HG02885 (cell line): ENCODE data around the gene GNA14.
"Not testable (repeated sequence)": the region's sequence is repeated elsewhere in the genome, so short reads cannot be mapped to it uniquely, and the experiment has no call there.

Source experiments
- ATAC-seq: cut with Tn5 transposase; IDR thresholded peaks from one replicate; pipeline ENCODE4 v1.9.1; 2021; ENCODE audit warnings: mild to moderate bottlenecking; ENCODE audit not compliant: unreplicated experiment, poor library complexity

The GNA14 gene

GRCh38 chr9:77647267-77648233, 572 bp downstream of the GNA14 start:
- ATAC-seq, result no peak

DNA sequence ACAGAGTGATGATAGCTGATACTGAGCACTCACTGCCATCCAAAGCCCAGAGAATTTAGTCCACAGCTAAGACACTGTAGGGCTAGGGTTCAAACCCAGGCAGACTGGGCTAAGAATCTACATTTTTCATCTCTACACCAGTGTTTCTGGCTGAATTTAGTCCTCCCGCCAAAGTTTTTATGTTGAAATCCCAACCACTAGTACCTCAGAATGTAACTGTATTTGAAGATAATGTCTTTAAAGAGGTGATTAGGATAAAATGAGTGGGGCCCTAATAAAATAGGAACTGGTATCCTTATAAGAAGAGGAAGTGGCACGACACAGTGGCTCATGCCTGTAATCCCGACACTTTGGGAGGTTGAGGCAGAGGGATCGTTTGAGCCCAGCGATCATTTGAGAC, 4.3 kb downstream of the GNA14 start:
- no peak for ATAC-seq

DNA sequence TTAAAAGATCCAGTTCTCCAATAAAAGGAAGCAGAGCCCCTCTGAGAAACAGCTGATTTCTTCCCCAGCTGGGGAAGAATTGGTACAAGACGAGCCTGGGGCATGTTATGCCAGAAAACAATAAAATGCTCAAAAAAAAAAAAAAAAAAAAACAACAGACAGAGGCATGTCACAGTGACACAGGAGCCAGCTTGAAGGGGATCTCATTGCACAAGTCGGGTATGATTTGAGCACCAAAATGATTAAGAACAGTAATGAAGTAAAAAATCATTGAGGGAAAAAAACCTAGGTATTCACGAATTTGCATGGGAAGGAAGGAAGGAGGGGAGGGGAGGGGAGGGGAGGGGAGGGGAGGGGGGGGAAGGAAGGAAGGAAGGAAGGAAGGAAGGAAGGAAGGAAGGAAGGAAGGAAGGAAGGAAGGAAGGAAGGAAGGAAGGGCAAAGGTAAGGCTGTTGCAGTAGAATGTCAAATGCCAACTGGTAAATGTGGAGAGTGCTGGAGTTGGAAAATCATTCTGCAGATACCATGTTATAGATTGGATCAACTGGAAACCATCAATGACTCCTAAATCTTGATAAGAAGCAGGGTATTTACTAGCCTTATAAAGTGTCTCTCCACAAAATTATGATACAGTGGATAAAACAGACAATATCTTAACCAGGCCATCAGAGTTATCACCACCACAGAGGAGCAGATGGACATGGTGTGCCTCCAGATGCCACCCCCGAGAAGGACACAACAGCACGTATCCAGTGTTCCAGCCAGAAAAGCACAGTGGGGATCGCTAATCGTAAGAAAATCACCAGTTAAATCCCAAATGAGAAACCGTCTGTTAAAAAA, 7.2 kb downstream of the GNA14 start:
- no peak for ATAC-seq

DNA sequence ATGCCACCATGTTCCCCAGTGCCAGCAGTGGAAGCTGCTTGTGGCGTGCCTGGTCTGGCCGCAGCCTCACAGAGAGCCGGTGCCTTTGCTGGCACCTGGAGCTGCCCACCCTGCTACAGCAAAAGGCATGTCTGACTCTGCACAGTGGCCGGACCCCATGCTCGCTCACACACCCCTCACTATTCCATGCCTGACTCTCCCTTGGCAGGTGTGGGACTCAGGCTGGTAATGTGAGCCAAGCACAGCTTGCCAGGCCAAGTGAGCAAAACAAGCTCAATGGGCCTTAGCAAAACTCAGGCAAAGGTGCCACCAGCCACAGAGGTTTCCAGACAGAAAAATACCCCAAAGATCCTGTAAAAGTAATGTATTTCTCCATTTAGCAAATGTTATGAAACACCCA, 15.5 kb downstream of the GNA14 start:
- no peak for ATAC-seq

GRCh38 chr9:77628864-77629263, 19.3 kb downstream of the GNA14 start:
- ATAC-seq, result not testable (repeated sequence)

DNA sequence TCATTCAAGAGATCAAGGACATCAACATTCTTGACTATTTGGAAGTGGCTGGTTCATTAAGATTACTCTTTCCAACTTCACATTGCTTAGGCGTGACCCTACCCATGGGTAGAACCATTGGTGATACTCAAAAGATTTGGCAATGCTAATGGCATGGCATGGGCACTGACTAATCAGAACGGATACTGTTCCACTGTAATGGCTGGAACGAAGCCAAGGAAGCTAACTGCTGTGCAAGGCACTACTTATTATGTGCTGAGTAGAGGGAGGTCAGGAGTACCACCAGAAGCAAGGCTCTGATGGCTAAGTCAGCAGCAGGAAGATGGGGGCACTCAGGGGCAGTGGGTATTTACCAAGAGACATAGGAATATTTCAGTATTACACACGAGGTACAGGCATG, 31.9 kb downstream of the GNA14 start:
- no peak for ATAC-seq

DNA sequence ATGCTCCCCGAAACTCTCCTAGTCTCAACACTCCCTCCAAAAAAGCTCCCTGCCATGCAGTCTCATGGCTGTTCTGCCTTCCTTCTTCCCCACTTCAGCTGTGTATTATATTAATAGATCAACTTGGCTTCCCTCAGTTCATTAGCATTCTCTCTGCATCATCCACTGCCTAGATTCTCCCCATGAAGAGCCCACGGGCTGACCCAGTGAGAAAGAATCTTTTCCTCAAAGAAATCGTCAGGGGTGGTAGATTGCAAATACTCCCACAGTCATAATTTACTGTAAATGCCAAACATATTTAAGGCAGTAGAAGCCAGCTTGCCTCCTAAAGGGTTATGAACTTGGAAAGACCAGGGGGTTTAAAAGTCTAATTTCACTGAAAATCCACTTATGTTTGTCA, 33.5 kb downstream of the GNA14 start:
- ATAC-seq, result no peak

DNA sequence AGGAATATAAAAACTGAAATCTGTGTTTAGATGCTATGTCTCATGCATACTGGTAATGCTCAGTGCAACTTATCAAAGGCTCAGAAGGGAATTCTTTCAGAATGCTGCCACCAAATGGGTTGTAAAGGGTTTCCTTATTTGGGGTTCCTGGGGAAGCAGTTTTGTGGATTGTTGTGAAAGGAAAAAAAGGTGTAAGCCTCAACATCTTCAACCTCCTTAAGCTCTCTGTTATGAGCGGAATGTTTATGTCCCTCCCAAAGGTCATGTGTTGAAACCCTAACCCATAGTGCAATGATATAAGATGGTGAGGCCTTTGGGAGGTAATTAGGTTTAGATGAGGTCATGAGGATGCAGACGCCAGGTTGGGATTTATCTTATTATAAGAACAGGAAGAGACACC, 41.6 kb downstream of the GNA14 start:
- no peak for ATAC-seq

- ATAC-seq, result no peak
Observed at GRCh38 chr9:77605449-77606220, 42.5 kb downstream of the GNA14 start.

GRCh38 chr9:77604316-77604715, 43.8 kb downstream of the GNA14 start:
- ATAC-seq, result no peak

DNA sequence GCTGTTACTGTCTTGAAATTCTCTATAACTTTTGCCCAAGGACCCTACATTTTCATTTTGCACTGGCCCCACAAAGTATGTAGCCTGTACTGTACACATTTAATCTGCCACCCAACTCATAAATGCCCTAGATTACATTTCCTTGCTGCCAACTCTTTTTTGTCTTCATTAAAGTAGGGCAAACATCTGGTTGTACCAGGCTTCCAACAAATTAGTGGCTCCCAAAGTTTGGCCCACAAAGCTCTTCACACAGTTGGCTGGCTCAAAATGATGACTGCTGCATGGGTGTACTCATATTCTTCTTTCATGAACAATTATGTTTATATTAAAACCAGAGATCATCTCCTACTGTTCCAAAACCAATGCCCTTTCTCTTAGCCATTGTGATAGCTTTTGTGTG, 45.3 kb downstream of the GNA14 start:
- ATAC-seq, result no peak

DNA sequence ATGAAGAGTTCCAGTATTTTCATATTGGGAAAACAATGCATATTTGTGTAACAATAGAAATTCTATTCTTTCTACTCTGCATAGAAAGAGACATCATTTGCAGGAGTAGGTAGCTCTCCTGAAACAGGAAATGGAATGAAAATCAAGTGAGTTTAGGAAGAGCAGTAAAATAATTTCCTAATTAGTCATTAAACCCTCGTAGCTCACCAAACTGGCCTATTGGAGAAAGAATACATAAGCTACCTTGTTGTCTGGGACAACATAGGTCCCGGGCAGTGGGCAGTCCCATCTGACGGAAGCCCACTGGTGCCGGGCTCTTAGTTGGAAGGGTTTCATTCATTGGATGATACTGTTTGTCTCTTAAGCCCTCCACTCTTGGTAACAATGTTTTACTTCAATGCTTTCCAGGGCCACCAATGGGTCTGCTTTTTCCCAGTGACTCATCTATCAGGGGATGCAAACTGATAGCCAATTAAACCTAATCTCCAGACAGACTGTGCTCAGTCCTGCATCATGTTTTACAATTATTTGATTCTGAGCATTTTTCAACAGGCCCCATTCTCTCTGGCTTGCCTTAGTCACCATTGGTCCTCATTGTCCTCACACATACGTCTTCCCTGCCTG, 46.5 kb downstream of the GNA14 start:
- ATAC-seq, result no peak

GRCh38 chr9:77600810-77601209, 47.3 kb downstream of the GNA14 start:
- ATAC-seq, result no peak

DNA sequence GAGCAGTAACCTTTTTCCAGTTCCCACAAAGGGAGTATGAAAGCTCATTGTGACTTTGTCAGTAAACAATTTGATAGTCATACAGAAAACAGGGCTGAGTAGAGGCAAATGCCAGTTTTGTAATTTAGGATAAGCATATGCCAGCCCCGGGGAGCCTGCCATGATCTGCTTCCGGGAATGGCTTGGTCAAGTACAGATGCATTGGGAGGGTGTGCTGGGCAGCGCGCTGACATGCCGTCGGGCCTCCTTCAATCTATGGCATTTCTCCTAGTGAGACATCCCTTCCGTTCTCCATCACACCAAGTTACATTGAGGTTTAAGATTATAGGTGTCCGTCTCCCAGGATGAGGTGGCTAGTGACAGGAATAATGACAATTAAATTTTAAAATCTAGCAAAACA, 48.6 kb downstream of the GNA14 start:
- ATAC-seq, result no peak

DNA sequence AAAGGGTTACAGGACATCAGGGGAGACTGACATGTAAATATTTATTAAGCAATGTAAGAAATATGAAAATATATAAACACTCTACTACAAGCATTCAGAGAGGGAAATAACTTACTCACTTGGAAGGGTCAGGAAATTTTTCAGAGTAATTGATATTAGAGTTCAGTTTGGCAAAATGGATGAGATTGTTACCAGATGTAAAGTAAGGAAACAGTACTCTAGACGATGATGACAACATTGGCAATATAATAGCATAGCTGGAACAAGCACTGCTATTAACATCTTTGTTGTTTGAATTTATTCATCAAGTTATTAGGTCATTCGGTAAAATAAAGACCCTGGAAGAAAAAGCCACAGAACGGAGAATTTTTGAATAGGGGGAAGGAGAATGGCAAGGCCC, 49.1 kb downstream of the GNA14 start:
- ATAC-seq, result no peak

DNA sequence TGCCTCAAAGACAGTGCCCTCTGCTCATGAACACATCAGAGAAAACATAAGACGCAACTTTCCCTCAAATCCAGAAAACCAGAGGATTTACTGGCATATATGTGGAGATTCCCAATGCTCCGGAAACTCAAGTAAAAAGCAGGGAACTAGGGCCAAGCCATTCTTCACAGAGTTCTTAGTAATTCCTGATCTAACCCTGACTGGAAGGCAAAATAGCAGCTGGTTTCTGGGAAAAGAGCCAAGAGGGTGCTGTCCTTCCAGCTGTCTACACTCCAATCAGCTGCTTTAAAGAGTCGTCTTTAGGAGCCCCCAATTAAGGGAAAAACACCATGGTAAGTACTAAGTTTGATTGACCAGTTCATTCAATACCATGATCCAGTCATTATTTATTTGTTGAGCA, 49.6 kb downstream of the GNA14 start:
- no peak for ATAC-seq

GRCh38 chr9:77597057-77597456, 51.1 kb downstream of the GNA14 start:
- no peak for ATAC-seq

GRCh38 chr9:77595426-77596095, 52.6 kb downstream of the GNA14 start:
- ATAC-seq, result no peak

DNA sequence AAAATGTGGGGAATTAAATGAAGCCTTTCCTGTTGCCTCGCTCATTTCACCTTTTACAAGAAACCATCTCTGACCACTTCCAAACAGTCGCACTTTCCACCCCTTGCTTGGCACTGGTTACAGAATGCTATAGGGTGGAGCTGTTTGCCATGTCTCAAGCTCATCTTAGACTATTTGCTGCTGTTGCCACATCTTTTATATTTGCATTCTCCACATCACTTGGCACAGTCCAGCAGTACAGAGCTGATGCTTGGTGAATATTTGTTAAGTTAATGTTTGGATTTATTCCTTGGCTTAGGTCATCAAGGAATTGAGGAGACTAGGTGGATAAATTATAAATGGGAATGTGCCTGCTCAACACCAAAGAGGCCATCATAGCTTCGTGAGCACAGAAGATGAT, 53.2 kb downstream of the GNA14 start:
- no peak for ATAC-seq

GRCh38 chr9:77593528-77593927, 54.6 kb downstream of the GNA14 start:
- no peak for ATAC-seq
